Fibroblast of skin of left biceps (primary cell): ENCODE data around the gene GGTLC2.

Source experiments
- DNase-seq, 2 experiments: peaks; one replicate each; pipeline ENCODE4 v3.0.0-alpha.2; 2013; ENCODE audit warnings: low read depth in 2 of 2

GGTLC2 gene

DNA sequence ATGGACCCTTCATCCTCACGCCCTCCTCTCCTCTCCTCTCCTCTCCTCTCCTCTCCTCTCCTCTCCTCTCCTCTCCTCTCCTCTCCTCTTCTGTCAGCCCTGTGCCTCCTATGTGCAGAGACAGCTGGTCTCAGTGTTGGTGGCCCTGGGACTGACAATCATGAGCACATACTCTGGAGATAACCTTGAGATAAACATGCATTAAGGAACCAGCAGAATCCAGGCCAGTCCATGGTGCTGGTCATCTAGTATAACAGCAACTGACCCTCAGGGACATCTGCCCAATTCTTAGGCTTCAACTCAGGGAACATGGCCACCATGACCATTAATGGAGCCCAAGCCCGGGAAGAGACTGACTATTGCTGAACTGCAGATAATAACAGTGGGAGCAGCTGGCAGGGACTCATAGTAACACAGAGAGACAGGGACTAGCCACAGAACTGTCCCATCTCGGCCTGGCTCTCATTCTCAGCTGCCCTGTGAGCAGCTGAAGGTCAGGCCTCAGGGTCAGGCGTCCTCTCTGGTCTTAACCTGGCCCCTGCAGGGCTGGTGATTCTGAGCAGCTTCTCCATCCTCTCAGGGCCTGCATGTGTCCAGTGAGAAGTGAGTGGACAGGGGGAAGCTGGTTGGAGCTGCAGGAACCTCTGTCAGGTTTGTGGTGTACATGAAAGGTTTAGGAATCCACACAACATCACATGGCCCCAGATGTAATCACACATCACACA, 45.4 kb downstream of the GGTLC2 start:
- DNase-seq, result no peak

DNA sequence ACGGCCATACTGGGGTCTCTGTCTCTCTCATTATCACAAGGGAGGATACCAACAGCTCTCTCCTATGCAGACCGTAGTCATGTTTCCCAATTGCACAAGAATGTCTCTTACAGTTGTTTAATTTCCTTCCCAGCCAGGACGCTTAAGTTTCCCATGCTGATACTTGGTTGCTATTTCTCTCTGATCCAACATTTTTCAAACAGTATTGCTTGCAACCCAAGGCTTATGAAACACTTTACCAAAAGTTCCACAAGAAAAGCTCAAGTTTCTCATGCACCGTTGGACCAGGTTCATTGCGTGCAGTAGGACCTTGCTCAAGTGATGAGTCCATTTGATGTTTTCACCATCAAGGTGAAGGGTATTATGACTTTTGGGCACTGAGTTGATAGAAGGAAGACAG, 46.6 kb downstream of the GGTLC2 start:
- no peak for DNase-seq

- DNase-seq, result no peak
These were observed 47.6 kb downstream of the GGTLC2 start for GRCh38 chr22:22691716-22692701.

DNA sequence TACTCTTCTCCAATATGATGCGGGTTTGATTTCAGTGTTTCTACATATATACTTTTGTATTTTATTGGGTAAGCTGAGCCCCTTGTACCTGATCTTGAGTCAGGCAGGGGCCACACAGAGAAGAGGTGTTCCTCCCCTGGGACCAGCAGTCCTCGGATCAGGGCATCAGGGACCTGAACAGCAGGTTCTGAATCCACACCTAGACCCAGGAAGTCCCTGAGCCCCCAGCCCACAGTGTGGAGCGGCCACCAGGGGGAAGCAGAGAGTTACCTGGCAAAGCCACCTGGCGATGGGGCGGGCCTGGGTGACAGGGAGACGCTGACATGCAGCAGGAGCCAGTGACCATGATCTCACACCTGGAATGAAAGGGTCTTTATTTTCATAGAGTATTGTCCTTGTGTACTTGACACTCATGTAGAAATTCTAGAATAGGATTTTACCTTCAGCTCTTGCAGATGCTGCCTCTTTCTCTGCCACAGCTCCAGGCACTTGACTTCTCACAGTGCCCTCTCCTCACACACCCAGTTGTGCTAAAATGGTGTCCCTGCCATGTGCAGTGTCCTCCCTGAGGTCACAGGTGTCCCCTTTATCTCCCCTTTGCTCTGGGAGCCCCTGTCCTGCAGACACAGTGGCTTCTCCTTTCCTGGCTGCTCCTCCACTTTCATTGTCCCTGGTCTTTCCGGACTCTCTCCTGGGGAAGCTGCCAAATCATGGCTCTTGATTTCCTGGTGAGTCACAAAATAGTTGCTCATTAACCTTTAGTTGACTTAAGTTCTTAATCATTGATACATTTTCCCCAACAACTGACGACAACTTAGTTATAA, 48.5 kb downstream of the GGTLC2 start:
- no peak for DNase-seq

- DNase-seq, result no peak
These were observed 49.1 kb downstream of the GGTLC2 start for GRCh38 chr22:22693531-22693884.

GRCh38 chr22:22694106-22694505, 49.7 kb downstream of the GGTLC2 start:
- DNase-seq, result no peak

- no peak for DNase-seq
These were observed 51.7 kb downstream of the GGTLC2 start for GRCh38 chr22:22696104-22696503.
